MCF 10A (cell line): ENCODE results near the gene KIRREL3. TPM values are rescaled to one million over a fixed set of nuclear protein-coding genes. Genes with fewer than 3 reads are reported as not detected.

Source experiments
- BruUV-seq: library from RNA; stranded (reverse); fragments of 400-500 nt; replicated peaks from 2 replicates; lab custom pipeline; 2021; lab: Mats Ljungman, UMichigan
- CTCF ChIA-PET: fragments of 300-600 bp; sonication (Branson Sonifier 250); formaldehyde crosslinking; extraction: SDS; loops from one replicate; lab custom pipeline; 2021; ENCODE audit warnings: antibody characterized with exemption, inconsistent platforms; lab: Yijun Ruan, JAX
- POLR2A ChIA-PET: fragments of 300-600, 350-650 bp; sonication (Branson Sonifier 250); formaldehyde crosslinking; extraction: SDS; loops from one replicate; lab custom pipeline; 2020; ENCODE audit warnings: antibody characterized with exemption, inconsistent platforms; lab: Yijun Ruan, JAX
- DNase-seq: peaks from one replicate; pipeline ENCODE4 v3.0.0-alpha.2; 2018; ENCODE audit not compliant: unreplicated experiment
- H3K27ac Mint-ChIP-seq: one replicate; pipeline ENCODE4 v1.8.0; 2022; ENCODE audit warnings: mild to moderate bottlenecking, low read depth, mixed read lengths; ENCODE audit not compliant: unreplicated experiment
- H3K27me3 Mint-ChIP-seq: one replicate; pipeline ENCODE4 v1.8.0; 2022; ENCODE audit warnings: mixed read lengths; ENCODE audit not compliant: insufficient read depth, unreplicated experiment
- H3K36me3 Mint-ChIP-seq: one replicate; pipeline ENCODE4 v1.8.0; 2022; ENCODE audit warnings: mild to moderate bottlenecking, moderate library complexity, mixed read lengths; ENCODE audit not compliant: insufficient read depth, unreplicated experiment
- H3K4me1 Mint-ChIP-seq: one replicate; pipeline ENCODE4 v1.8.0; 2022; ENCODE audit warnings: mixed read lengths; ENCODE audit not compliant: insufficient read depth, unreplicated experiment
- H3K4me3 Mint-ChIP-seq: one replicate; pipeline ENCODE4 v1.8.0; 2022; ENCODE audit warnings: mild to moderate bottlenecking, moderate library complexity, mixed read lengths; ENCODE audit not compliant: unreplicated experiment
- H3K9me3 Mint-ChIP-seq: one replicate; pipeline ENCODE4 v1.8.0; 2022; ENCODE audit warnings: mixed read lengths; ENCODE audit not compliant: unreplicated experiment
- intact Hi-C: fragments of 100-400 bp; cut with micrococcal nuclease; formaldehyde crosslinking; loops from 2 replicates; pipeline ENCODE4 v1.14.1; 2022
- total RNA-seq: library from RNA; stranded (reverse); gene quantifications from 2 replicates; pipeline ENCODE4 v1.2.3, GENCODE V29; 2022
- TF ChIP-seq, protein P1 (sequence below): fragments of 200-600 bp; IDR thresholded peaks from one replicate; pipeline ENCODE4 v1.8.0; 2022; ENCODE audit warnings: antibody characterized with exemption, mild to moderate bottlenecking; ENCODE audit not compliant: unreplicated experiment

Gene KIRREL3
- total RNA-seq, 1 experiment from 2014 or later = not detected

DNA sequence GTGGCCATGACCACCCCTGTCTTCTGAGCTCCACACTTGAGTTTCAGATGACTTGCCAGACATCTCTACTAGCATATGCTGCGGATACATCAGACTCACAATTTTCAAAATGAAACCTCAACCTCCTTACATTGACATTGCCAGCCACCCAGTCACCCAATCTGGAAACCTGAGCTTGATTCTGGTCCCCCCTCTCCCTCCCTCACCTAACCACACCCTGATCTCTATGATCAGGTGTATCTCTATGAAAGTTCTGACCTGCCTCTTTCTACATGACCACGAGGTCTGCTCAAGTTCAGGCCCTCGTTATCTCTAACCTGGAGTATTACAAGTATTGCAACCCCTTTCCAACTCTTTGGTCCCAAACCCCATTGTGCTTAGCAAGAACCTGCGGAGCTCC lies 254.1 kb downstream of the KIRREL3 start:
- BruUV-seq = no TSS peak
- CTCF ChIA-PET = interaction anchor here (0.6 kb wide), 1 partner anchor 303 kb away, joined by 3 read pairs; no protein-coding TSS in a partner anchor
- peaks cover 5% of the 10 kb centered on the region for H3K36me3 Mint-ChIP-seq
- H3K9me3 Mint-ChIP-seq = peaks cover 18% of the 10 kb centered on the region
- H3K4me3 Mint-ChIP-seq = no peak overlapping the region
- peaks cover 12% of the 10 kb centered on the region for H3K27me3 Mint-ChIP-seq
- no peak for DNase-seq
- no peak overlapping the region for H3K27ac Mint-ChIP-seq
- TF ChIP-seq, protein P1, sequence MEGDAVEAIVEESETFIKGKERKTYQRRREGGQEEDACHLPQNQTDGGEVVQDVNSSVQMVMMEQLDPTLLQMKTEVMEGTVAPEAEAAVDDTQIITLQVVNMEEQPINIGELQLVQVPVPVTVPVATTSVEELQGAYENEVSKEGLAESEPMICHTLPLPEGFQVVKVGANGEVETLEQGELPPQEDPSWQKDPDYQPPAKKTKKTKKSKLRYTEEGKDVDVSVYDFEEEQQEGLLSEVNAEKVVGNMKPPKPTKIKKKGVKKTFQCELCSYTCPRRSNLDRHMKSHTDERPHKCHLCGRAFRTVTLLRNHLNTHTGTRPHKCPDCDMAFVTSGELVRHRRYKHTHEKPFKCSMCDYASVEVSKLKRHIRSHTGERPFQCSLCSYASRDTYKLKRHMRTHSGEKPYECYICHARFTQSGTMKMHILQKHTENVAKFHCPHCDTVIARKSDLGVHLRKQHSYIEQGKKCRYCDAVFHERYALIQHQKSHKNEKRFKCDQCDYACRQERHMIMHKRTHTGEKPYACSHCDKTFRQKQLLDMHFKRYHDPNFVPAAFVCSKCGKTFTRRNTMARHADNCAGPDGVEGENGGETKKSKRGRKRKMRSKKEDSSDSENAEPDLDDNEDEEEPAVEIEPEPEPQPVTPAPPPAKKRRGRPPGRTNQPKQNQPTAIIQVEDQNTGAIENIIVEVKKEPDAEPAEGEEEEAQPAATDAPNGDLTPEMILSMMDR = no peak
- POLR2A ChIA-PET = no interaction called here
- intact Hi-C loops = no loop called here
- H3K4me1 Mint-ChIP-seq = no peaks in the 10 kb centered on the region

GRCh38 chr11:126744699-126745098 lies 255.9 kb downstream of the KIRREL3 start:
- H3K27ac Mint-ChIP-seq = no peak overlapping the region
- H3K4me1 Mint-ChIP-seq = no peaks in the 10 kb centered on the region
- no peak for DNase-seq
- peaks cover 5% of the 10 kb centered on the region for H3K36me3 Mint-ChIP-seq
- H3K27me3 Mint-ChIP-seq = peaks cover 27% of the 10 kb centered on the region
- TF ChIP-seq, protein P1 = no peak
- intact Hi-C loops = no loop called here
- ChIA-PET POLR2A (no interaction called here), CTCF (no interaction called here)
- H3K9me3 Mint-ChIP-seq = peaks cover 18% of the 10 kb centered on the region
- H3K4me3 Mint-ChIP-seq = no peak overlapping the region
- no TSS peak for BruUV-seq

- intact Hi-C loops = no loop called here
- Mint-ChIP-seq H3K9me3 (peaks cover 11% of the 10 kb centered on the region), H3K27ac (no peak overlapping the region), H3K27me3 (peaks cover 27% of the 10 kb centered on the region), H3K36me3 (peaks cover 5% of the 10 kb centered on the region), H3K4me1 (no peaks in the 10 kb centered on the region), H3K4me3 (no peak overlapping the region)
- no TSS peak for BruUV-seq
- TF ChIP-seq, protein P1 = no peak
- ChIA-PET POLR2A (no interaction called here), CTCF (no interaction called here)
- DNase-seq = no peak
Observed at GRCh38 chr11:126743628-126744027, 256.9 kb downstream of the KIRREL3 start.

- POLR2A ChIA-PET = no interaction called here
- no peaks in the 10 kb centered on the region for H3K4me1 Mint-ChIP-seq
- H3K36me3 Mint-ChIP-seq = peaks cover 5% of the 10 kb centered on the region
- H3K27ac Mint-ChIP-seq = no peak overlapping the region
- CTCF ChIA-PET = interaction anchor here (0.6 to 1.2 kb wide), 2 partner anchors 119 to 262 kb away, joined by 3 to 4 read pairs; no protein-coding TSS in a partner anchor
- peaks cover 11% of the 10 kb centered on the region for H3K9me3 Mint-ChIP-seq
- intact Hi-C loops = no loop called here
- no peak for DNase-seq
- peaks cover 27% of the 10 kb centered on the region for H3K27me3 Mint-ChIP-seq
- TF ChIP-seq, protein P1 = no peak
- no TSS peak for BruUV-seq
- H3K4me3 Mint-ChIP-seq = no peak overlapping the region
Observed at GRCh38 chr11:126742582-126742981, 258.0 kb downstream of the KIRREL3 start.
